ENCODE data around the gene KRTAP10-12. TPM values are rescaled to one million over a fixed set of nuclear protein-coding genes. Genes with fewer than 3 reads are reported as not detected.

The KRTAP10-12 gene
- total RNA-seq, 1 experiment from 2014 or later: not detected

- ChIA-PET CTCF (interaction anchor here (0.6 to 1.5 kb wide), 4 partner anchors 12 to 247 kb away, joined by 3 to 7 read pairs (median 4); no protein-coding TSS in a partner anchor), POLR2A (no interaction called here)
- intact Hi-C loops (cut with micrococcal nuclease; ENCODE audit: unreplicated experiment): no loop called here
- Histone ChIP-seq H3K9me3 (no peaks in the 10 kb centered on the region; the same call in 1 of the 2 replicates), H3K4me3 (ENCODE audit: low read depth, low read length) (peak overlapping the region; percentile 18; the same call in 1 of the 2 replicates), H3K27me3 (replicated peaks; ENCODE audit: control insufficient read depth, insufficient read depth, low read length) (no peaks in the 10 kb centered on the region), H3K36me3 (ENCODE audit: control insufficient read depth, insufficient read depth, low read length) (no peaks in the 10 kb centered on the region), H3K4me1 (peaks cover 6% of the 10 kb centered on the region; the same call in 1 of the 2 replicates)
- peak in 1 of 2 experiments; percentile 13 for DNase-seq
- Mint-ChIP-seq H3K27me3 (ENCODE audit: insufficient read depth, unreplicated experiment) (peaks cover 9% of the 10 kb centered on the region), H3K27ac (ENCODE audit: unreplicated experiment) (no peak overlapping the region), H3K9me3 (ENCODE audit: unreplicated experiment) (no peaks in the 10 kb centered on the region), H3K4me1 (ENCODE audit: low read depth, unreplicated experiment) (peaks cover 7% of the 10 kb centered on the region), H3K36me3 (ENCODE audit: insufficient read depth, unreplicated experiment) (no peaks in the 10 kb centered on the region), H3K4me3 (ENCODE audit: unreplicated experiment) (peak overlapping the region; percentile 42)
- no TSS peak for BruUV-seq (replicated peaks)
- TF ChIP-seq CTCF (IDR thresholded peaks at IDR 0.05; ENCODE audit: insufficient read depth in 1 of 2, low read depth in 1 of 2, low read length in 1 of 2, severe bottlenecking in 1 of 2, unreplicated experiment in 1 of 2): no peak
Measured at GRCh38 chr21:44710756-44711326, 13.9 kb downstream of the KRTAP10-12 start.

DNA sequence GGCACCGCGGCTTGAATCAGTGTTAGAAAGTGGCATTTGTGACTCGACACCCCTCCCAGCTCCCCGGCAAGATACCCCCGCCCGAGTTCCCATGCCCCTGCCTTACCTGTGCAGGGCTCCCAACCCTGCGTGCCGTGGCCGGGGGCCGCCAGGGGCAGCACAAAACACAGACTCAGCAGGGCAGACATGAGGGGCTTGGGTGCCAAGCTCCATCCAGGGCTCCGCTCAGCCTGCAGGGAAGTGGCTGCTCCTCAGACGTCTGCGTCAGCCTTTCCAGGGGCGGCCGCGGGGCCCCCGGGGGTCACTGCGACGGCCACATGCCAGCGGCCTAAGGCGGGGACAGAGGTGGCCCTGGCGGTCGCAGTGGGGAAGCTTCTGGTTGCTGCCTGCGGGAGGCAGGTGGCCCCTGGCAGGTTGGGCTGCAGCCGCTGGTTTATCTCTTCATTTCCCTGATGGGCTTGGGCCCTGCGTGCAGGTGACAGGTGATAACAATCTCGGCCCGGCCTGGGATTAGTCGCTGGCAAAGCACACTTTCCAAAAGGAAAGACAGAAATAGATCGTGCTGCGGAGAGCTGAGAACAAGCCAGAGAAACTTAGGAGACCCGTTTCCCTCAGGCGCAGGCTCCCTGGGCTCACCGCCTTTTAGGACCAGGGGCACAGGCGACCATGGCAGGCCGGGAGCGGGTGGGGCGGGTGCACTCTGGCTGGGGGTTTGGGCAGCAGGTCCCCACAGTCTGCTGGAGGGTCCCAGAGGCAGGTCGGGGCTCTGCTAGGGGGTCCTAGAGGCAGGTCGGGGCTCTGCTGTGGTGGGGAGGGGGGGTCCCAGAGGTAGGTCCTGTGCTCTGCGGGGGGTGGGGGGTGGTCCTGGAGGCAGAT, 14.6 kb downstream of the KRTAP10-12 start, which contains the start of gene TSPEAR:
TSPEAR (minus strand) TSS at position 246 of the 876 bp plus-strand sequence; CDS start at position 188, 58 bp downstream.
- H3K36me3 ChIP-seq (ENCODE audit: control insufficient read depth, insufficient read depth, low read length): no peaks in the 10 kb centered on the region
- no peaks in the 10 kb centered on the region for H3K27me3 ChIP-seq (replicated peaks; ENCODE audit: control insufficient read depth, insufficient read depth, low read length)
- H3K9me3 ChIP-seq: no peaks in the 10 kb centered on the region
- H3K4me1 ChIP-seq: peaks cover 6% of the 10 kb centered on the region; the same call in 1 of the 2 replicates
- H3K4me3 Mint-ChIP-seq (ENCODE audit: unreplicated experiment): peak within 1 kb of the TSS; percentile 42
- no peaks in the 10 kb centered on the region for H3K9me3 Mint-ChIP-seq (ENCODE audit: unreplicated experiment)
- POLR2A ChIA-PET: no interaction called here
- H3K27ac Mint-ChIP-seq (ENCODE audit: unreplicated experiment): no peak within 1 kb of the TSS
- TF ChIP-seq CTCF (IDR thresholded peaks at IDR 0.05; ENCODE audit: insufficient read depth in 1 of 2, low read depth in 1 of 2, low read length in 1 of 2, severe bottlenecking in 1 of 2, unreplicated experiment in 1 of 2): peak in 1 of 2 experiments; percentile 22
- H3K36me3 Mint-ChIP-seq (ENCODE audit: insufficient read depth, unreplicated experiment): no peaks in the 10 kb centered on the region
- intact Hi-C loops (cut with micrococcal nuclease; ENCODE audit: unreplicated experiment): no loop called here
- H3K27me3 Mint-ChIP-seq (ENCODE audit: insufficient read depth, unreplicated experiment): peaks cover 9% of the 10 kb centered on the region
- DNase-seq: peak; percentile 37 to 56
- peak within 1 kb of the TSS; percentile 18 for H3K4me3 ChIP-seq (ENCODE audit: low read depth, low read length)
- BruUV-seq (replicated peaks): no TSS peak
- peaks cover 7% of the 10 kb centered on the region for H3K4me1 Mint-ChIP-seq (ENCODE audit: low read depth, unreplicated experiment)
- CTCF ChIA-PET: interaction anchor here (1.5 kb wide), 1 partner anchor 31 kb away, joined by 5 read pairs; no protein-coding TSS in a partner anchor

DNA sequence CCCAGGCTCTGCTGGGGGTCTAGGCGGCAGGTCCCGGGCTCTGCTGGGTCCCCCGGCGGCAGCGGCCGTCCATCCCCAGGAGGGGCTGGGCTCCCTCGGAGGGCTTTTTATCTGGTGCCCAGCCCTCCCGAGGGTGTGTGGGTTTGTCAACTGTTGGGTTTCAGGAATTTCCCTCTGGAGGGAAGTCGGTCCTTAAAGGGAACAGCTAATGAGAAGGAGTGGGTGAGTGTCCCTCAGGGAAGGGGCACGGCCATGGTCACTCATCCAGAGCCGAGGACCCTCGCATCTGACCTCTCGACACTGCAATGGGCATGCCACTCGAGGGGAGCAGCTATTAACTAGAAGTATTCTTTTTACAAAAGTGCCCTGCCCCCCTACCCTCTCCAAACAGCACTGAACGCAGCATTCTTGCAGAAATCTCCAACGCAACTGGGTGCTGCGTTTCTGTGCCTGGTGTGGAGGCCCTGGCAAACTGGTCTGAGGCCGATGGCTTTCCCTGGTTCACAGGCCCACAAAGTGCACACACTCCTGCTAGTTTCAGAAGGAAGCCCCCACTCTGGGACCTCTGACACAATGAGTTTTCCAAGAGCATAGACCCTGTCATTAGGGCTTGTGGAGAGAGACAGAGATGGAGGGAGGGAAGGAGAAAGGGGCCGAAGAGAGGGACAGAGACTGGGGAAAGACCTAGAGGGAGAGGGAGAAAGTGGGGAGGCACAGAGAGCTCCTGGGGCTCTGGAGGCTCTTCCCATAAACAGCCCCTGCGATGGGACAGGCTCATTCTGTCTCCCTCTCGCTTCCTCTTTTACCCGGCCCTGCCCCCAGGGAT, 15.4 kb downstream of the KRTAP10-12 start:
- no peaks in the 10 kb centered on the region for H3K27me3 ChIP-seq (replicated peaks; ENCODE audit: control insufficient read depth, insufficient read depth, low read length)
- DNase-seq: no peak
- no TSS peak for BruUV-seq (replicated peaks)
- Mint-ChIP-seq H3K27me3 (ENCODE audit: insufficient read depth, unreplicated experiment) (peaks cover 9% of the 10 kb centered on the region), H3K27ac (ENCODE audit: unreplicated experiment) (no peak overlapping the region), H3K36me3 (ENCODE audit: insufficient read depth, unreplicated experiment) (no peaks in the 10 kb centered on the region), H3K4me3 (ENCODE audit: unreplicated experiment) (no peak overlapping the region), H3K9me3 (ENCODE audit: unreplicated experiment) (no peaks in the 10 kb centered on the region), H3K4me1 (ENCODE audit: low read depth, unreplicated experiment) (peaks cover 7% of the 10 kb centered on the region)
- H3K9me3 ChIP-seq: no peaks in the 10 kb centered on the region
- peaks cover 6% of the 10 kb centered on the region; the same call in 1 of the 2 replicates for H3K4me1 ChIP-seq
- no peak overlapping the region for H3K4me3 ChIP-seq (ENCODE audit: low read depth, low read length)
- ChIA-PET CTCF (no interaction called here), POLR2A (no interaction called here)
- H3K36me3 ChIP-seq (ENCODE audit: control insufficient read depth, insufficient read depth, low read length): no peaks in the 10 kb centered on the region
- intact Hi-C loops (cut with micrococcal nuclease; ENCODE audit: unreplicated experiment): no loop called here
- no peak for TF ChIP-seq CTCF (IDR thresholded peaks at IDR 0.05; ENCODE audit: insufficient read depth in 1 of 2, low read depth in 1 of 2, low read length in 1 of 2, severe bottlenecking in 1 of 2, unreplicated experiment in 1 of 2)

Measured in Caco-2 (cell line).